ENCODE measurements around the gene RNF207.

Gene RNF207

GRCh38 chr1:6241887-6242740, 36.2 kb downstream of the RNF207 start:
- H3K9me3 ChIP-seq (ENCODE audit: control insufficient read depth, insufficient read depth, low read length): no peaks in the 10 kb centered on the region
- peaks cover 28% of the 10 kb centered on the region for H3K4me1 ChIP-seq (ENCODE audit: control insufficient read depth, insufficient read depth, low read length)
- no peak overlapping the region for H3K9ac ChIP-seq (ENCODE audit: low read depth, low read length)
- peaks cover 19% of the 10 kb centered on the region for H3K27me3 ChIP-seq (ENCODE audit: control insufficient read depth, insufficient read depth, low read length)
- no peaks in the 10 kb centered on the region for H3K36me3 ChIP-seq (ENCODE audit: control insufficient read depth, insufficient read depth, low read length)
- H3K4me3 ChIP-seq (ENCODE audit: low read depth, low read length): peak overlapping the region; percentile 19

GRCh38 chr1:6243053-6243834, 37.3 kb downstream of the RNF207 start:
- Histone ChIP-seq H3K27me3 (ENCODE audit: control insufficient read depth, insufficient read depth, low read length) (peaks cover 30% of the 10 kb centered on the region), H3K9ac (ENCODE audit: low read depth, low read length) (no peak overlapping the region), H3K9me3 (ENCODE audit: control insufficient read depth, insufficient read depth, low read length) (no peaks in the 10 kb centered on the region), H3K4me3 (ENCODE audit: low read depth, low read length) (peak overlapping the region; percentile 79), H3K4me1 (ENCODE audit: control insufficient read depth, insufficient read depth, low read length) (peaks cover 28% of the 10 kb centered on the region), H3K36me3 (ENCODE audit: control insufficient read depth, insufficient read depth, low read length) (no peaks in the 10 kb centered on the region)

GRCh38 chr1:6243993-6244392, 38.1 kb downstream of the RNF207 start, which contains the start of gene HES3:
Gene HES3, plus strand, starts transcription at chr1:6244179. Its CDS starts 187 bp downstream, at chr1:6244366.
- peaks cover 26% of the 10 kb centered on the region for H3K4me1 ChIP-seq (ENCODE audit: control insufficient read depth, insufficient read depth, low read length)
- peak within 1 kb of the TSS; percentile 79 for H3K4me3 ChIP-seq (ENCODE audit: low read depth, low read length)
- no peaks in the 10 kb centered on the region for H3K36me3 ChIP-seq (ENCODE audit: control insufficient read depth, insufficient read depth, low read length)
- H3K27me3 ChIP-seq (ENCODE audit: control insufficient read depth, insufficient read depth, low read length): peaks cover 37% of the 10 kb centered on the region
- no peaks in the 10 kb centered on the region for H3K9me3 ChIP-seq (ENCODE audit: control insufficient read depth, insufficient read depth, low read length)
- no peak within 1 kb of the TSS for H3K9ac ChIP-seq (ENCODE audit: low read depth, low read length)

- H3K36me3 ChIP-seq (ENCODE audit: control insufficient read depth, insufficient read depth, low read length): no peaks in the 10 kb centered on the region
- H3K9me3 ChIP-seq (ENCODE audit: control insufficient read depth, insufficient read depth, low read length): no peaks in the 10 kb centered on the region
- no peak overlapping the region for H3K9ac ChIP-seq (ENCODE audit: low read depth, low read length)
- peaks cover 24% of the 10 kb centered on the region for H3K4me1 ChIP-seq (ENCODE audit: control insufficient read depth, insufficient read depth, low read length)
- peaks cover 37% of the 10 kb centered on the region for H3K27me3 ChIP-seq (ENCODE audit: control insufficient read depth, insufficient read depth, low read length)
- H3K4me3 ChIP-seq (ENCODE audit: low read depth, low read length): peak overlapping the region; percentile 79
Observed at GRCh38 chr1:6244401-6245049, 38.6 kb downstream of the RNF207 start.

- H3K4me3 ChIP-seq (ENCODE audit: low read depth, low read length): peak overlapping the region; percentile 79
- H3K27me3 ChIP-seq (ENCODE audit: control insufficient read depth, insufficient read depth, low read length): peaks cover 43% of the 10 kb centered on the region
Observed at GRCh38 chr1:6245086-6245868, 39.4 kb downstream of the RNF207 start.

GRCh38 chr1:6245869-6246496, 40.1 kb downstream of the RNF207 start:
- Histone ChIP-seq H3K4me3 (ENCODE audit: low read depth, low read length) (peak overlapping the region; percentile 79), H3K9ac (ENCODE audit: low read depth, low read length) (peak overlapping the region; percentile 28), H3K36me3 (ENCODE audit: control insufficient read depth, insufficient read depth, low read length) (no peaks in the 10 kb centered on the region), H3K9me3 (ENCODE audit: control insufficient read depth, insufficient read depth, low read length) (no peaks in the 10 kb centered on the region), H3K27me3 (ENCODE audit: control insufficient read depth, insufficient read depth, low read length) (peaks cover 49% of the 10 kb centered on the region), H3K4me1 (ENCODE audit: control insufficient read depth, insufficient read depth, low read length) (peaks cover 15% of the 10 kb centered on the region)

More at GRCh38 chr1:6245086-6245868, 39.4 kb downstream of the RNF207 start:
- no peaks in the 10 kb centered on the region for H3K9me3 ChIP-seq (ENCODE audit: control insufficient read depth, insufficient read depth, low read length)
- H3K36me3 ChIP-seq (ENCODE audit: control insufficient read depth, insufficient read depth, low read length): no peaks in the 10 kb centered on the region
- H3K4me1 ChIP-seq (ENCODE audit: control insufficient read depth, insufficient read depth, low read length): peaks cover 20% of the 10 kb centered on the region
- no peak overlapping the region for H3K9ac ChIP-seq (ENCODE audit: low read depth, low read length)

- Histone ChIP-seq H3K4me1 (ENCODE audit: control insufficient read depth, insufficient read depth, low read length) (peaks cover 10% of the 10 kb centered on the region), H3K27me3 (ENCODE audit: control insufficient read depth, insufficient read depth, low read length) (peaks cover 54% of the 10 kb centered on the region), H3K9ac (ENCODE audit: low read depth, low read length) (peak overlapping the region; percentile 28)
Observed at GRCh38 chr1:6246497-6247467, 40.9 kb downstream of the RNF207 start.

GRCh38 chr1:6247651-6248050, 41.7 kb downstream of the RNF207 start:
- Histone ChIP-seq H3K27me3 (ENCODE audit: control insufficient read depth, insufficient read depth, low read length) (peaks cover 54% of the 10 kb centered on the region), H3K9me3 (ENCODE audit: control insufficient read depth, insufficient read depth, low read length) (no peaks in the 10 kb centered on the region), H3K4me1 (ENCODE audit: control insufficient read depth, insufficient read depth, low read length) (peaks cover 10% of the 10 kb centered on the region), H3K36me3 (ENCODE audit: control insufficient read depth, insufficient read depth, low read length) (no peaks in the 10 kb centered on the region), H3K9ac (ENCODE audit: low read depth, low read length) (no peak overlapping the region), H3K4me3 (ENCODE audit: low read depth, low read length) (no peak overlapping the region)

More at GRCh38 chr1:6246497-6247467, 40.9 kb downstream of the RNF207 start:
- no peaks in the 10 kb centered on the region for H3K36me3 ChIP-seq (ENCODE audit: control insufficient read depth, insufficient read depth, low read length)
- peak overlapping the region; percentile 79 for H3K4me3 ChIP-seq (ENCODE audit: low read depth, low read length)
- no peaks in the 10 kb centered on the region for H3K9me3 ChIP-seq (ENCODE audit: control insufficient read depth, insufficient read depth, low read length)

- Histone ChIP-seq H3K4me3 (ENCODE audit: low read depth, low read length) (peak overlapping the region; percentile 22), H3K36me3 (ENCODE audit: control insufficient read depth, insufficient read depth, low read length) (no peaks in the 10 kb centered on the region), H3K9me3 (ENCODE audit: control insufficient read depth, insufficient read depth, low read length) (no peaks in the 10 kb centered on the region), H3K9ac (ENCODE audit: low read depth, low read length) (no peak overlapping the region), H3K27me3 (ENCODE audit: control insufficient read depth, insufficient read depth, low read length) (peaks cover 48% of the 10 kb centered on the region), H3K4me1 (ENCODE audit: control insufficient read depth, insufficient read depth, low read length) (peaks cover 5% of the 10 kb centered on the region)
Observed at GRCh38 chr1:6248161-6248776, 42.4 kb downstream of the RNF207 start.

Measured in iPS-15b (cell line).